ENCODE data around the gene PGA3.
"Not testable (repeated sequence)": the region's sequence is repeated elsewhere in the genome, so short reads cannot be mapped to it uniquely, and the experiment has no call there.

The PGA3 gene

DNA sequence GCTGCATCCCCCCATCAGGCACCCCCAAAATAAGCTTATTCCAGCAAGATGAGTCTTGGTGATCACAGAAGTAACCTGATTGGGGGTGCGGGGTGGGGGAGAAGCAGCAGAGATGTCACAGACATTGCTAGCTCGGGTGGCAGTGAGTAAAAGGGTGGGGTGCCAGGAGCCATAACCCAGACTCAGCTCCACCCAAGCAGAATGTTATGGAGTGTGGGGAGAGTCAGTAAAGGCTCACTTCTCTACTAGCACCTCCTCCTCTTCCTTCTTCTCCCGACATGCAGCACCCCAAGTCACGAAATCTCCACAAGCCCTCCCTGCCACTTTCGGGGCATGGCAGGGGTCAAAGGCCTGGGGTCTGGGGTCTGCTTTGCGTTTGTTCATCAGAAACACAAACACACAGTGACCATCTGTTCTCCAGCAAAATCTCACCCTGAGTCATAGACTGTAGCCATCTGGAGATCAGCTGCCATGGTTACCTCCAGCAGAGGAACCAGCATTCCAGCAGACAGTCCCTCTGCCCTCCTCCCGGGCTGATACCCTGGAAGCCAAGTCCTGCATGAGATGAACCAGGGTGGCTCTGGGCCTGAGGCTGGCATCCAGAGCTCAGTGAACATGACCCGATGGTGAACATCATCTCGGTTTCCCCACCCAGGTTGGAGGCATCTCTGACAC lies 4.5 kb downstream of the PGA3 start:
- CTCF ChIA-PET, H3K9me3 Mint-ChIP-seq, H3K4me3 Mint-ChIP-seq, DNase-seq, H3K27ac Mint-ChIP-seq, H3K4me1 Mint-ChIP-seq, H3K36me3 Mint-ChIP-seq: not testable (repeated sequence)
- H3K27me3 Mint-ChIP-seq = peaks cover 14% of the 10 kb centered on the region

DNA sequence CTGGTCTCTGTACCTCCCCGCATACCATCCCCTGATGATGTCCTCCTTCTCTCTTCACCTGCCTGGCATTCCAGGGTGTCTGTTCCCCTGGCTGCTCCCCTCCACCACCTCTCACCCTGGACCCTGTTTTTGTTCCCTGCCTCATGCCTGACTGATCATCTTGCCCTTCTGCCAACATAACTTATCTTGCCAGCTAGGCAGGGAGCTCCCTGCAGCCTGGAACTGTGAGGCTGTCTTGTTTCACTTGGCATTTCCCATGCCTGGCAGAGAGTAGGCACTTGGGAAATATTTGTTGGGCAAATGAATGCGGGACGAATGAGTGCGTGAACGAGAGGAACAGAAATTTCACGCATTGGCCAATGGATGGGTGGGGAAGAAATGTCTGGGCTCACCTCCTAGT lies 7.3 kb downstream of the PGA3 start:
- H3K27me3 Mint-ChIP-seq, H3K36me3 Mint-ChIP-seq, H3K27ac Mint-ChIP-seq, H3K9me3 Mint-ChIP-seq, H3K4me1 Mint-ChIP-seq, H3K4me3 Mint-ChIP-seq, CTCF ChIA-PET, DNase-seq: not testable (repeated sequence)

DNA sequence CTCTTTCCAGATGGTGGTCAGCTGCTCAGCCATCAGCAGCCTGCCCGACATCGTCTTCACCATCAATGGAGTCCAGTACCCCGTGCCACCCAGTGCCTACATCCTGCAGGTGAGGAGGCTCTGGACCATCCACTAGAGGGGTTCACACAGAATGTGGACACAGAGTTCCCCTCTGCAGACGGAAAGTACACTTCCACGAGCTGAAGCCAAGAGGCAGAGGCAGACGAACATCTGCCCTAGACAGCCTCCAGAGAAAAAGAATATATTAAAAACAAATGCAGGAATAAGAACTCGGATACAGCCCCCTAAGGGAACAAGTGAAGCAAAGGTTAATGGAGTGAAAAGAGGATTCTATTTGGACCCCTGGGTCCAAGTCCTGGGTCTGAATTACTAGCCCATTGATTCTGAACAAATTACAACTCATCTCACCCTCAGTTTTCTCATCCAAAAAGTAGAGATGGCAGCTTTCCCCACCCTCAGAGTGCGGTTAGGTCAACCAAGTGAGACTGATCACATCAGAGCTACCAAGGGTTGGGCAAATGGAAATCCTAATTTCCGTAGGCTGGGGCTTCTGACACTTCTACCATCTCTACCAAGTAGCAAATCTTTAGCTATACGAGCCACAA lies 8.1 kb downstream of the PGA3 start:
- DNase-seq, H3K4me3 Mint-ChIP-seq, H3K9me3 Mint-ChIP-seq, H3K36me3 Mint-ChIP-seq, H3K4me1 Mint-ChIP-seq, CTCF ChIA-PET, H3K27me3 Mint-ChIP-seq, H3K27ac Mint-ChIP-seq: not testable (repeated sequence)

DNA sequence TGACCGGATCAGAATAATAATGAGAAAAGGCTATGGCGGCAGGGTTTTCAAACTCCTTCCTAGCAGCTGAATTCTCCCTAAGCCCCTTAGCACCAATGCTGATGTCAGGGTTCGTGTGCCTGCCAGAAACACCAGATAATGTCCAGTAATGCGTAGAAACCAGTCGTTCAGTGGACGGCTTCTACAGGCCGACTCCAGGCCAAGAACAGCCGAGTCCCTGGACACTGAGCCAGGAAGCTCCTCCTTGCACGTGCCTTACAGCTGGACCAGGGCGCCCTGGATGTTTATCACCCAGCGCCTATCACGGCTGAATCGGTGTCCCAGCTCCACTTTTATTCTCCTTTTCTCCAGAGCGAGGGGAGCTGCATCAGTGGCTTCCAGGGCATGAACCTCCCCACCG lies 8.9 kb downstream of the PGA3 start:
- H3K4me1 Mint-ChIP-seq, DNase-seq, H3K9me3 Mint-ChIP-seq, H3K27ac Mint-ChIP-seq, H3K36me3 Mint-ChIP-seq, H3K27me3 Mint-ChIP-seq, CTCF ChIA-PET, H3K4me3 Mint-ChIP-seq: not testable (repeated sequence)

DNA sequence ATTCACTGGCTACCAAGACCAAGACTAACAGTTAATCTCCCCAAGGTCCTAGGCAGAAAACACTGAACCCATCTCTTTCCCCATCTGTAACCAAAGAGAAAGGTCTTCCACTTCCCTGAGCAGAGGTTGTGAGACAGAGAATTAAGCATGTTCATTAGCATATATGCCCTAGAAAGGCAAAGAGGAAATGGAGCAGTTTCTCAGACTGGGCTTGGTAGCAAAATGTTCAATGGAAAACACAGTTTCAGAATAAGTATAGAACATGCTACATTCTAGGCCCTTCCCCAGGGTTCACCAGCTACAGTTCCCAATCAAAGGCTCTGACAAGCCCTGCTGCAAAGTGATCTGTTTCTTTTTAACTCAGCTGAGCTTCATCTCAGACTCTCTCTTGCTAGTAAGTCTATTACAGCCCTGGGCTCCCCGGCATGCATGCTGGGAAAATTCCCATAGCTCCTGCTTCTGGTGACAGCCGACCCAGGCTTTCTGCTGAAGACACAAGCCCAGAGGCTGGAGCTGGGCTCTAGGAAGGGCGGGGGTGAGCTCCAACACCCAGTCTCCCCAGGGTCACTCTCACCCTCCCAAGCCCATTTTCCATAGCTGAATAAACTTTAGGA lies 10.5 kb downstream of the PGA3 start:
- H3K27ac Mint-ChIP-seq, DNase-seq, CTCF ChIA-PET, H3K36me3 Mint-ChIP-seq, H3K9me3 Mint-ChIP-seq, H3K4me3 Mint-ChIP-seq, H3K27me3 Mint-ChIP-seq, H3K4me1 Mint-ChIP-seq: not testable (repeated sequence)

DNA sequence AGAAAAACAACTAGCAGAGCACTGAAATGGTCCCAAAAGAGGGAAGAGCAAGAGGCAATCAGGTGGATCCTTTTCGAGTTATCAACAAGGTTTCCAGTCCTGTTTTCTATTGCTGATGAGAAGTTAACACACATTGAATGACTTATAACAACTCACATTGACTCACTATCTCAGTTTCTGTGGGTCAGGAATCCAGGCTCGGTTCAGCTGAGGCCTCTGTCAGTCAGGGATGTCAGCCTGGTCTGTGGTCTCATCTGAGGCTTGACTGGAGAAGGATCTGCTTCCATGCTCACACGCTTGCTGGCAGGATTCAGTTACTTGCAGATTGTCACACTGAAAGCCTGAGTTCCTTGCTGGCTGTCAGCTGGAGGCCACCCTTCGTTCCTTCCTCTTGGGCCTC lies 15.0 kb downstream of the PGA3 start:
- H3K9me3 Mint-ChIP-seq, H3K27me3 Mint-ChIP-seq, DNase-seq, H3K27ac Mint-ChIP-seq, H3K4me3 Mint-ChIP-seq, CTCF ChIA-PET, H3K4me1 Mint-ChIP-seq, H3K36me3 Mint-ChIP-seq: not testable (repeated sequence)

DNA sequence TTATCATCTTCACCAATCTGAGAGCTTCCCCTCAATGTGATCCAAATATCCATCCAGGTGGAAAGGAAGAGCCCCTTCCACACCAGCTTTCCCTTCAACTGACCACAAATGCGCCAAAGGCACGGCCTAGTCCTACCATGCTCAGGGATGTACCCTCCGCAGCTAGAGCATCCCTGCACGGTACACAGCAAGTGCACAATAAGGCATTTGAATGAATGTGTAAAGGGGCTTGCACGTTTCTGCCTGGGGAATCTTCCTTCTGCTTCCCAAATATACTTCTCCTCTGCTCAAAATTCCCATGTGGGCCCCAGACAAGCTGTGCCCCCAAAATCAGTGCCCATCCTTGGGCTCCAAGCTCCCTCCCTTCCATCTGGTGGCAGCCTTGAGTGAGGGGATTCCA lies 15.7 kb downstream of the PGA3 start:
- H3K27me3 Mint-ChIP-seq, H3K4me3 Mint-ChIP-seq, H3K27ac Mint-ChIP-seq, H3K36me3 Mint-ChIP-seq, H3K4me1 Mint-ChIP-seq, DNase-seq, H3K9me3 Mint-ChIP-seq, CTCF ChIA-PET: not testable (repeated sequence)

DNA sequence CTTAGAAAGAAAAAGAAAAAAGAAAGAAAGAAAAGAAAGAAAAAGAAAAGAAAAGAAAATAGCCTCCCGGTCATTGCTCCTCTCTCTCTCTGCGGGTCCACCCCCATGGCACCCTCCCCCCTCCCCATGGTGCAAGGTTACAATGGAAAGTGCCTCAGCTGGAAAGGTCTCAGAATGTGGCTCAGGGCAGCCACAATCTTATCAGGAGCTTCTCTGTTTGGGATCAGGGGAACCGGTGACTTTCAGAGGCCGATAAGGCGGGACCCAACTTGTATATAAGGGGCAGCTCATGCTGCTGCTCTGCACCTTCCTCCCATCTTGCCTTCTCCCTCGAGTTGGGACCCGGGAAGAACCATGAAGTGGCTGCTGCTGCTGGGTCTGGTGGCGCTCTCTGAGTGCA lies 18.7 kb downstream of the PGA3 start, which contains the start of gene PGA4:
Gene PGA4, plus strand, starts transcription at position 301 of the 400 bp plus-strand sequence. Its CDS starts 54 bp downstream, at position 355.
- H3K4me1 Mint-ChIP-seq, H3K36me3 Mint-ChIP-seq: not testable (repeated sequence)

DNA sequence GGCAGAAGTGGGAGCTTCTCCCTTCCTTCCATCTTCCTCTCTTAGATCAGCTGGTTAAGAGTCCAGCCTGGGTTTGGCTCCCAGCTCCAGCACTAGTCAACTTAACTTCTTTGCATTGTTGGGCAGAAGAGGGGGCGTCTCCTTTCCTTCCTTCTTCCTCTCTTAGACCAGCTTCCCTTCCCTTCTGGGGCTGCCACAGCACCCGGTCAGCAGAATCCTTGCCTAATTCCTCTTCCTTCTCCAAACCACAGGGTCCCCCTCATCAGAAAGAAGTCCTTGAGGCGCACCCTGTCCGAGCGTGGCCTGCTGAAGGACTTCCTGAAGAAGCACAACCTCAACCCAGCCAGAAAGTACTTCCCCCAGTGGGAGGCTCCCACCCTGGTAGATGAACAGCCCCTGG lies 19.4 kb downstream of the PGA3 start:
- CTCF ChIA-PET = not testable (repeated sequence)

More for the DNA sequence above, 18.7 kb downstream of the PGA3 start, which contains the start of gene PGA4:
- H3K27ac Mint-ChIP-seq, H3K27me3 Mint-ChIP-seq, DNase-seq, H3K4me3 Mint-ChIP-seq, H3K9me3 Mint-ChIP-seq, CTCF ChIA-PET: not testable (repeated sequence)

DNA sequence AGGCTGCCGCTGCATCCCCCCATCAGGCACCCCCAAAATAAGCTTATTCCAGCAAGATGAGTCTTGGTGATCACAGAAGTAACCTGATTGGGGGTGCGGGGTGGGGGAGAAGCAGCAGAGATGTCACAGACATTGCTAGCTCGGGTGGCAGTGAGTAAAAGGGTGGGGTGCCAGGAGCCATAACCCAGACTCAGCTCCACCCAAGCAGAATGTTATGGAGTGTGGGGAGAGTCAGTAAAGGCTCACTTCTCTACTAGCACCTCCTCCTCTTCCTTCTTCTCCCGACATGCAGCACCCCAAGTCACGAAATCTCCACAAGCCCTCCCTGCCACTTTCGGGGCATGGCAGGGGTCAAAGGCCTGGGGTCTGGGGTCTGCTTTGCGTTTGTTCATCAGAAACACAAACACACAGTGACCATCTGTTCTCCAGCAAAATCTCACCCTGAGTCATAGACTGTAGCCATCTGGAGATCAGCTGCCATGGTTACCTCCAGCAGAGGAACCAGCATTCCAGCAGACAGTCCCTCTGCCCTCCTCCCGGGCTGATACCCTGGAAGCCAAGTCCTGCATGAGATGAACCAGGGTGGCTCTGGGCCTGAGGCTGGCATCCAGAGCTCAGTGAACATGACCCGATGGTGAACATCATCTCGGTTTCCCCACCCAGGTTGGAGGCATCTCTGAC lies 23.3 kb downstream of the PGA3 start:
- H3K4me3 Mint-ChIP-seq, CTCF ChIA-PET, DNase-seq: not testable (repeated sequence)

More for the DNA sequence above, 19.4 kb downstream of the PGA3 start:
- H3K9me3 Mint-ChIP-seq, H3K4me1 Mint-ChIP-seq, H3K4me3 Mint-ChIP-seq, H3K36me3 Mint-ChIP-seq, H3K27me3 Mint-ChIP-seq, H3K27ac Mint-ChIP-seq, DNase-seq: not testable (repeated sequence)

DNA sequence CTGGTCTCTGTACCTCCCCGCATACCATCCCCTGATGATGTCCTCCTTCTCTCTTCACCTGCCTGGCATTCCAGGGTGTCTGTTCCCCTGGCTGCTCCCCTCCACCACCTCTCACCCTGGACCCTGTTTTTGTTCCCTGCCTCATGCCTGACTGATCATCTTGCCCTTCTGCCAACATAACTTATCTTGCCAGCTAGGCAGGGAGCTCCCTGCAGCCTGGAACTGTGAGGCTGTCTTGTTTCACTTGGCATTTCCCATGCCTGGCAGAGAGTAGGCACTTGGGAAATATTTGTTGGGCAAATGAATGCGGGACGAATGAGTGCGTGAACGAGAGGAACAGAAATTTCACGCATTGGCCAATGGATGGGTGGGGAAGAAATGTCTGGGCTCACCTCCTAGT lies 26.1 kb downstream of the PGA3 start:
- H3K27me3 Mint-ChIP-seq, DNase-seq, CTCF ChIA-PET, H3K9me3 Mint-ChIP-seq, H3K36me3 Mint-ChIP-seq, H3K4me1 Mint-ChIP-seq, H3K27ac Mint-ChIP-seq, H3K4me3 Mint-ChIP-seq: not testable (repeated sequence)

More for the DNA sequence above, 23.3 kb downstream of the PGA3 start:
- not testable (repeated sequence) for H3K36me3 Mint-ChIP-seq, H3K4me1 Mint-ChIP-seq, H3K9me3 Mint-ChIP-seq, H3K27me3 Mint-ChIP-seq, H3K27ac Mint-ChIP-seq

DNA sequence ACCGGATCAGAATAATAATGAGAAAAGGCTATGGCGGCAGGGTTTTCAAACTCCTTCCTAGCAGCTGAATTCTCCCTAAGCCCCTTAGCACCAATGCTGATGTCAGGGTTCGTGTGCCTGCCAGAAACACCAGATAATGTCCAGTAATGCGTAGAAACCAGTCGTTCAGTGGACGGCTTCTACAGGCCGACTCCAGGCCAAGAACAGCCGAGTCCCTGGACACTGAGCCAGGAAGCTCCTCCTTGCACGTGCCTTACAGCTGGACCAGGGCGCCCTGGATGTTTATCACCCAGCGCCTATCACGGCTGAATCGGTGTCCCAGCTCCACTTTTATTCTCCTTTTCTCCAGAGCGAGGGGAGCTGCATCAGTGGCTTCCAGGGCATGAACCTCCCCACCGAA lies 27.7 kb downstream of the PGA3 start:
- DNase-seq, H3K9me3 Mint-ChIP-seq, H3K27ac Mint-ChIP-seq, H3K4me3 Mint-ChIP-seq, H3K36me3 Mint-ChIP-seq, H3K27me3 Mint-ChIP-seq, H3K4me1 Mint-ChIP-seq, CTCF ChIA-PET: not testable (repeated sequence)

DNA sequence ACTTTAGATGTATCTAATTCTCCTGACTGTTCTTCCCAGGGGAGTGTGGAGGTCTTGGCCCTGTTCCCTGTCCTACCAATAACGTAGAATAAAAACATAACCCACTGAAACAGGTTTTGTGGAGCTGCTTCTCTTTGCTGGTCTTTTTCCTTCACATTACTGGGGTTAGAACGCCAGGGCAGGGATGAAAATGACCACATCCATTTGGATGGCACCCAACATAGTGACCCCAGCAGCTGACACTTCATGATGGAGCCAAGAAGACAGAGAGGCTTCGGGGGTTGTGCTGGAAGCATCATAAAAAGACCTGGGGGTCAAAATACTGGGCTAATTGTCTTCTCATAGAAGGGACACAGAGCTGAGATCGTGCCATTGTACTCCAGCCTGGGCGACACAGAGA lies 28.3 kb downstream of the PGA3 start:
- H3K27ac Mint-ChIP-seq, H3K4me3 Mint-ChIP-seq, H3K27me3 Mint-ChIP-seq, DNase-seq, H3K9me3 Mint-ChIP-seq, H3K4me1 Mint-ChIP-seq, CTCF ChIA-PET, H3K36me3 Mint-ChIP-seq: not testable (repeated sequence)

DNA sequence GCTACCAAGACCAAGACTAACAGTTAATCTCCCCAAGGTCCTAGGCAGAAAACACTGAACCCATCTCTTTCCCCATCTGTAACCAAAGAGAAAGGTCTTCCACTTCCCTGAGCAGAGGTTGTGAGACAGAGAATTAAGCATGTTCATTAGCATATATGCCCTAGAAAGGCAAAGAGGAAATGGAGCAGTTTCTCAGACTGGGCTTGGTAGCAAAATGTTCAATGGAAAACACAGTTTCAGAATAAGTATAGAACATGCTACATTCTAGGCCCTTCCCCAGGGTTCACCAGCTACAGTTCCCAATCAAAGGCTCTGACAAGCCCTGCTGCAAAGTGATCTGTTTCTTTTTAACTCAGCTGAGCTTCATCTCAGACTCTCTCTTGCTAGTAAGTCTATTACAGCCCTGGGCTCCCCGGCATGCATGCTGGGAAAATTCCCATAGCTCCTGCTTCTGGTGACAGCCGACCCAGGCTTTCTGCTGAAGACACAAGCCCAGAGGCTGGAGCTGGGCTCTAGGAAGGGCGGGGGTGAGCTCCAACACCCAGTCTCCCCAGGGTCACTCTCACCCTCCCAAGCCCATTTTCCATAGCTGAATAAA lies 29.3 kb downstream of the PGA3 start:
- H3K9me3 Mint-ChIP-seq, H3K27me3 Mint-ChIP-seq, CTCF ChIA-PET, H3K27ac Mint-ChIP-seq, H3K4me3 Mint-ChIP-seq, H3K4me1 Mint-ChIP-seq, H3K36me3 Mint-ChIP-seq, DNase-seq: not testable (repeated sequence)

DNA sequence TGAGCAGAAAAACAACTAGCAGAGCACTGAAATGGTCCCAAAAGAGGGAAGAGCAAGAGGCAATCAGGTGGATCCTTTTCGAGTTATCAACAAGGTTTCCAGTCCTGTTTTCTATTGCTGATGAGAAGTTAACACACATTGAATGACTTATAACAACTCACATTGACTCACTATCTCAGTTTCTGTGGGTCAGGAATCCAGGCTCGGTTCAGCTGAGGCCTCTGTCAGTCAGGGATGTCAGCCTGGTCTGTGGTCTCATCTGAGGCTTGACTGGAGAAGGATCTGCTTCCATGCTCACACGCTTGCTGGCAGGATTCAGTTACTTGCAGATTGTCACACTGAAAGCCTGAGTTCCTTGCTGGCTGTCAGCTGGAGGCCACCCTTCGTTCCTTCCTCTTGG lies 33.8 kb downstream of the PGA3 start:
- H3K27me3 Mint-ChIP-seq, DNase-seq, H3K4me3 Mint-ChIP-seq, H3K36me3 Mint-ChIP-seq, CTCF ChIA-PET, H3K9me3 Mint-ChIP-seq, H3K4me1 Mint-ChIP-seq, H3K27ac Mint-ChIP-seq: not testable (repeated sequence)
